OCI-LY3 (cell line): ENCODE data around the gene NHLRC2.

Source experiments
- EZH2phosphoT487 ChIP-seq: fragments of 200-600 bp; shearing (Covaris generic); IDR thresholded peaks from 2 replicates; pipeline ENCODE4 v1.6.1; 2018; ENCODE audit warnings: antibody characterized with exemption, mixed run types, low read depth
- TF ChIP-seq, protein P1 (sequence below): fragments of 200-600, 300-600 bp; sonication (generic); IDR thresholded peaks from 2 replicates; pipeline ENCODE4 v1.5.1; 2014; ENCODE audit warnings: antibody characterized with exemption, low read length, low read depth

DNA sequence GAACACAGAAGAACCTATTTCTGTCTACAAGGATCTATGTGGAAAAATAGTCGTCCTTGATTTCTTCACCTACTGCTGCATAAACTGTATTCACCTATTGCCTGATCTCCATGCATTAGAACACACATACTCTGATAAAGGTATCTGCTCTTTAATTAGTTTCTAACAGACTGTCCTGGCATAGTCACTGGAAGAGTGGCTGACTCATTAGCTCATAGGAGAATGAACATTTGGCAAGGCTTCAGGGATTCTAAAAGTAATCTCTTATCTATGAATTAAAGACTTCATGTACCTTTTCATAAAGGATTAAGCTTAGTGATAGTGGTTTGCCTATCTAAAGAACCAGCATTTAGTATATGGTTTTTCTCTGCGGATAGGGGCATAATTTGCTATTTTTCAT, 4.1 kb downstream of the NHLRC2 start:
- TF ChIP-seq, protein P1, sequence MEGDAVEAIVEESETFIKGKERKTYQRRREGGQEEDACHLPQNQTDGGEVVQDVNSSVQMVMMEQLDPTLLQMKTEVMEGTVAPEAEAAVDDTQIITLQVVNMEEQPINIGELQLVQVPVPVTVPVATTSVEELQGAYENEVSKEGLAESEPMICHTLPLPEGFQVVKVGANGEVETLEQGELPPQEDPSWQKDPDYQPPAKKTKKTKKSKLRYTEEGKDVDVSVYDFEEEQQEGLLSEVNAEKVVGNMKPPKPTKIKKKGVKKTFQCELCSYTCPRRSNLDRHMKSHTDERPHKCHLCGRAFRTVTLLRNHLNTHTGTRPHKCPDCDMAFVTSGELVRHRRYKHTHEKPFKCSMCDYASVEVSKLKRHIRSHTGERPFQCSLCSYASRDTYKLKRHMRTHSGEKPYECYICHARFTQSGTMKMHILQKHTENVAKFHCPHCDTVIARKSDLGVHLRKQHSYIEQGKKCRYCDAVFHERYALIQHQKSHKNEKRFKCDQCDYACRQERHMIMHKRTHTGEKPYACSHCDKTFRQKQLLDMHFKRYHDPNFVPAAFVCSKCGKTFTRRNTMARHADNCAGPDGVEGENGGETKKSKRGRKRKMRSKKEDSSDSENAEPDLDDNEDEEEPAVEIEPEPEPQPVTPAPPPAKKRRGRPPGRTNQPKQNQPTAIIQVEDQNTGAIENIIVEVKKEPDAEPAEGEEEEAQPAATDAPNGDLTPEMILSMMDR, result no peak
- no peak for TF ChIP-seq EZH2phosphoT487
